GM21390 (cell line): Measurements from ENCODE around the gene FDX2.
"Not testable (repeated sequence)": the region's sequence is repeated elsewhere in the genome, so short reads cannot be mapped to it uniquely, and the experiment has no call there.

Experiments used
- ATAC-seq: cut with Tn5 transposase; IDR thresholded peaks from one replicate; pipeline ENCODE4 v1.9.1; 2021; ENCODE audit not compliant: unreplicated experiment

Gene FDX2

DNA sequence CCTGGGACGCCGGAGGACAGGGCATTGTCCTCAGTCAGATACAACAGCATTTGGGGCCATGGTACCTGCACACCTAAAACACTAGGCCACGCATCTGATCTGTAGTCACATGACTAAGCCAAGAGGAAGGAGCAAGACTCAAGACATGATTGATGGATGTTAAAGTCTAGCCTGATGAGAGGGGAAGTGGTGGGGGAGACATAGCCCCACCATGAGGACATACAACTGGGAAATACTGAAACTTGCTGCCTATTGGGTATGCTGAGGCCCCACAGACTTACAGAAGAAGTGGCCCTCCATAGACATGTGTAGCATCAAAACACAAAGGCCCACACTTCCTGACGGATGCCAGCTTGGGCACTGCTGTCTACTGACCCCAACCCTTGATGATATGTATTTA, 30.4 kb downstream of the FDX2 start:
- ATAC-seq, result no peak

DNA sequence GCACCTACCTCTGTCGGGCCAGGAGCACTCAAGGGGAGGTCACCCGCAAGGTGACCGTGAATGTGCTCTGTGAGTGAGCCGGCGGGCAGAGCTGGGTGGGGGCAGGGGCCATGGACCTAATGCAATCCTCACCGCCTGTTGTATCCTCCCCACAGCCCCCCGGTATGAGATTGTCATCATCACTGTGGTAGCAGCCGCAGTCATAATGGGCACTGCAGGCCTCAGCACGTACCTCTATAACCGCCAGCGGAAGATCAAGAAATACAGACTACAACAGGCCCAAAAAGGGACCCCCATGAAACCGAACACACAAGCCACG, 30.9 kb downstream of the FDX2 start:
- no peak for ATAC-seq

DNA sequence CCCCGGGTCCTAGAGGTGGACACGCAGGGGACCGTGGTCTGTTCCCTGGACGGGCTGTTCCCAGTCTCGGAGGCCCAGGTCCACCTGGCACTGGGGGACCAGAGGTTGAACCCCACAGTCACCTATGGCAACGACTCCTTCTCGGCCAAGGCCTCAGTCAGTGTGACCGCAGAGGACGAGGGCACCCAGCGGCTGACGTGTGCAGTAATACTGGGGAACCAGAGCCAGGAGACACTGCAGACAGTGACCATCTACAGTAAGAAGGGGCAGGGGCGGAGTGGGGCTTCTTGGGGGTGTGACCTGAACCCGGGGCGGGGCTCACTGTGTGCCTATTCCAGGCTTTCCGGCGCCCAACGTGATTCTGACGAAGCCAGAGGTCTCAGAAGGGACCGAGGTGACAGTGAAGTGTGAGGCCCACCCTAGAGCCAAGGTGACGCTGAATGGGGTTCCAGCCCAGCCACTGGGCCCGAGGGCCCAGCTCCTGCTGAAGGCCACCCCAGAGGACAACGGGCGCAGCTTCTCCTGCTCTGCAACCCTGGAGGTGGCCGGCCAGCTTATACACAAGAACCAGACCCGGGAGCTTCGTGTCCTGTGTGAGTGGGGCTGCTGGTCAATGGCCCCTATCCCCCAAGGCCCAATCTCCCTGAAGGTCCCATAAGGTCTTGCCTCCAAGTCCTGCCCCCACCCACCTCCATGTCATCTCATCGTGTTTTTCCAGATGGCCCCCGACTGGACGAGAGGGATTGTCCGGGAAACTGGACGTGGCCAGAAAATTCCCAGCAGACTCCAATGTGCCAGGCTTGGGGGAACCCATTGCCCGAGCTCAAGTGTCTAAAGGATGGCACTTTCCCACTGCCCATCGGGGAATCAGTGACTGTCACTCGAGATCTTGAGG, 31.5 kb downstream of the FDX2 start:
- ATAC-seq, result no peak

DNA sequence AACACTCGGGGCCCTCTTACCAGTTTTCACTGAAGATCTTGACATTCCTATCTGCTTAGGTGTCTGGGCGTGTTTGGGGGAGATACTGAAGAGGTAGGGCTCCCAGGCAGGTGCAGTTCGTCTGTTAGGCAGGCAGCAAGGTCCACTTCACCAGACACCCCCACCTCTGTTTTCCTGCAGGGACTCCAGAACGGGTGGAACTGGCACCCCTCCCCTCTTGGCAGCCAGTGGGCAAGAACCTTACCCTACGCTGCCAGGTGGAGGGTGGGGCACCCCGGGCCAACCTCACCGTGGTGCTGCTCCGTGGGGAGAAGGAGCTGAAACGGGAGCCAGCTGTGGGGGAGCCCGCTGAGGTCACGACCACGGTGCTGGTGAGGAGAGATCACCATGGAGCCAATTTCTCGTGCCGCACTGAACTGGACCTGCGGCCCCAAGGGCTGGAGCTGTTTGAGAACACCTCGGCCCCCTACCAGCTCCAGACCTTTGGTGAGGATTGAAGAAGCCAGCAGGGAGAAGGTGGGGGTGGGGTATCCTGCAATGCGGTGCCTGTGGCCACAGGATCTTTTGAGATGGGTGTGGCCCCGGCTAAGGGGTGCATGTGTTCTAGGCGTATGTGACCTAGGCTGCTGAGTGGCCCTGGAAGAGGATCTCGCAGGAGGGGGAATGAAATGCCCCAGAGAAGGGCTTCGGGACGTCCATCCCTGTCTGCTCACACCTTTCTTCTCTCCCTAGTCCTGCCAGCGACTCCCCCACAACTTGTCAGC, 32.3 kb downstream of the FDX2 start:
- no peak for ATAC-seq

DNA sequence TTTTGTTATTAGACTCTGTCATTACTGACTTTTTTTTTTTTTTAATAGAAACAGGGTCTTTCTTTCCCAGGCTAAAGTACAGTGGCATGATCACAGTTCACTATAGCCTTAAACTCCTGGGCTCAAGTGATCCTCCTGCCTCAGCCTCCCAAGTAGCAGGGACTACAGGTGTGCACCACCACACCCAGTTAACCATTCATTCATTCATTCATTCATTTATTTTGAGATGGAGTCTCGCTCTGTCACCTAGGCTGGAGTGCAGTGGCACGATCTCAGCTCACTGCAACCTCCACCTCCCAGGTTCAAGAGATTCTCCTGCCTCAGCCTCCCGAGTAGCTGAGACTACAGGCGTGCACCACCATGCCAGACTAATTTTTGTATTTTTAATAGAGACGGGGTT, 33.8 kb downstream of the FDX2 start:
- ATAC-seq, result not testable (repeated sequence)

DNA sequence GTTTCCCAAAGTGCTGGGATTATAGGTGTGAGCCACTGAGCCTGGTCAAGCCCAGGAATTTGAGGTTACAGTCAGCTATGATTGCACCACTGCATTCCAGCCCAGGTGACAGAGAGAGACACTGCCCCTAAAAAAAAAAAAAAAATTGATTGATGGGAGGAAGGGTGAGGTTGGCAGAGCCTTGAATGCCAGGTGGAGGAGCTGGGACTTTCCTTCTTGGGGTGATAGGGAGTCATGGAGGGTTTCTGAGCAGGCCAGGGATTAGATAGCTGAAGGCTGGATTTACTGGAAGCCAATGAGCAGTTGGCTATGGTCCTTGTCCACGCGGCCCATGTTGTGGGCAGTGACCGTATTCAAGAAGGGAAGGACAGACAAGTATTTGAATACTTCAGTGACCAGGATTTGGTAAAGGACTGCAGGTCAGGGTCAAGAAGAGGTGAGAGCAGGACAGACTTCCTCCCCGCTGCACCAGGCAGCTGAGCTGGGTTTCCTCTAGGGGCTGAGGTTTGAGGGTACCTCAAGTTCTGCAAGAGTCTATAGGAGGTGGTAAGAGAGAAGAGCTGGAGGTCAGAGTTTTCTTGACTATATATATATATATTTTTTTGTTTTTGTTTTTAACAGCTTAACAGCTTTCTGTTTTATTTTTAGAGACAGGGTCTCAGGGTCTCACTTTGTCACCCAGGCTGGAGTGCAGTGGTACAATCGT, 35.9 kb downstream of the FDX2 start:
- ATAC-seq, result no peak

DNA sequence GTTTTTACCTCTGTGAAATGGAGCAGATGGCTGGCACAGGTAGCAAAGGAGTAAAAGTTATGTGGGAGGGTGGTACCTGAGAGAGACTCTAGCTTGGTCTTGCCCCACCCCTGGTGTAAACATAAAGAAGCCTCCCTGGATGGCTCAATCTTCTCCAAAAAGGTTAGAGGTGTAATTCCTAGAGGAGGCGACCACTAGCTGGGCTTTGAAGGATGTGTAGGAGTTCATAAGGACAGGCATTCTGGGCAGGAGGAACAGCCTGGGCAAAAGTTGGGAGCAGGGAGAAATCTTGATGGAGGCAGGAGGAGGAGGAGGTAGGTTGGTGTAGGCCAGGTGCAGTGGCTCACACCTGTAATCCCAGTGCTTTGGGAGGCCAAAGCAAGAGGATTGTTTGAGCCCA, 36.9 kb downstream of the FDX2 start:
- ATAC-seq, result no peak

DNA sequence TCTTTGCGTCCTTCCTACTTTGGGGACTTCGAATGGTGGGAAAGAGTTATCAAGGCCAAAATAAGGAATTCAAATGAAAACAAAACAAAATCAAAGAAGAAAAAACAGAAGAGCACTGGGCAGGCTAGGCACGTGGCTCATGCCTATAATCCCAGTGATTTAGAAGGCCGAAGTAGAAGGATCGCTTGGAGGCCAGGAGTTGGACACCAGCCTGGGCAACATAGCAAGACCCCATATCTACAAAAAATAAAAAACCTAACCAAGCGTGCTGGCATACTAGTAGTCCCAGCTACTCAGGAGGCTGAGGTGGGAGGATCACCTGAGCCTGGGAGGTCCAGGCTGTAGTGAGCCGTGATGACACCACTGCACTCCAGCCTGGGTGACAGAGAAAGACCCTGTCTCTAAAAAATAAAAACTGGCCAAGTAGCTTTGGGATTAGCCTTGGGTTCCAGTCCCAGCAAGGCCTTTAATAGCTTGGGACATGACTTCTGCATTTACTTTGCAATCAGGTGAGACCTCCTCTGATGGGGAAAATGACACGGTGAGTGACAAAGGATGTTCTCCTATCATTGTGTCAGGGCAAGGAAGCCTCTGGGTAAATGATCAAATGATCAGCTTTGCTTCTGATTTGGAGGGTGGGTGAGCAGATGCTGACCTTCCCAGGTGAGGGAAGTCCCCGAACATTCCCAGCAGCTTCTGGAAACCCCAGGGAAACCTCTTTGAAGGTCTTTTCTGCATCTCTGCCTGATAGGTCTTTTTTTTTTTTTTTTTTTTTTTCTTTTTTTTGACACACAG, 37.8 kb downstream of the FDX2 start:
- ATAC-seq, result no peak

DNA sequence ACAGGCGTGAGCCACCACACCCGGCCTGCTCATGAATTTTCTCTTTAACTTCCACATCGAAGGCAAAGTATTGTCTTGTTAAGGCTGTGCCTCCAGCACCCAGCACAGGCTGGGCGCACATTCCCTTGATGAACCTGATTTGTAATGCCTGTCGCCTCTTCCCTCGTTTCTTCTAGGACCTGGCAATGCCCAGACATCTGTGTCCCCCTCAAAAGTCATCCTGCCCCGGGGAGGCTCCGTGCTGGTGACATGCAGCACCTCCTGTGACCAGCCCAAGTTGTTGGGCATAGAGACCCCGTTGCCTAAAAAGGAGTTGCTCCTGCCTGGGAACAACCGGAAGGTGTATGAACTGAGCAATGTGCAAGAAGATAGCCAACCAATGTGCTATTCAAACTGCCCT, 41.2 kb downstream of the FDX2 start:
- ATAC-seq, result no peak

DNA sequence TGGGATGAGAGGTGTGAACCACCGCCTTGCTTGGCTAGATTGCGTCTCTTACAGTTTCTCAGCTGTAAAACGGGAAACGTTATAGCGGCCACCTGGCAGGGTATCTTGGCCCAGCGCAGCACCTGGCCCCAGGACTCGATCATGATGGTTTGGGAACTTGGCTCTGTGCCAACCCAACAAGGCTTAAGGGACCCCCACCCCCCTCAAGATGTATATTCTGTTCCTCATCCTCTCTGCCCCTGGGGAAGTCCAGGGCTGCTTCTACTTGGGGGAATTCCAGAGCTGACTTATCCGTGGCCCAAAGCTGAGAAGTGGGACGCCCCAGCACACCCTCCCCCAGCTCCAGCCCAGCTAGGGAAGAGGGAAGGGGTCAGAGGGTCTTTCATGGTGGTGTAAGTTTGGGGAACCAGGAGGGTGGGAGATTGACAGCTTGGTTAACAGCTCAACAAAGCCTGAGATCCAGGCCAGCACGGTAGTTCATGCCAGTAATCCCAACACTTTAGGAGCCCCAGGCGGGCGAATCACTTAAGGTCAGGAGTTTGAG, 44.2 kb downstream of the FDX2 start:
- peak; percentile 24 for ATAC-seq

DNA sequence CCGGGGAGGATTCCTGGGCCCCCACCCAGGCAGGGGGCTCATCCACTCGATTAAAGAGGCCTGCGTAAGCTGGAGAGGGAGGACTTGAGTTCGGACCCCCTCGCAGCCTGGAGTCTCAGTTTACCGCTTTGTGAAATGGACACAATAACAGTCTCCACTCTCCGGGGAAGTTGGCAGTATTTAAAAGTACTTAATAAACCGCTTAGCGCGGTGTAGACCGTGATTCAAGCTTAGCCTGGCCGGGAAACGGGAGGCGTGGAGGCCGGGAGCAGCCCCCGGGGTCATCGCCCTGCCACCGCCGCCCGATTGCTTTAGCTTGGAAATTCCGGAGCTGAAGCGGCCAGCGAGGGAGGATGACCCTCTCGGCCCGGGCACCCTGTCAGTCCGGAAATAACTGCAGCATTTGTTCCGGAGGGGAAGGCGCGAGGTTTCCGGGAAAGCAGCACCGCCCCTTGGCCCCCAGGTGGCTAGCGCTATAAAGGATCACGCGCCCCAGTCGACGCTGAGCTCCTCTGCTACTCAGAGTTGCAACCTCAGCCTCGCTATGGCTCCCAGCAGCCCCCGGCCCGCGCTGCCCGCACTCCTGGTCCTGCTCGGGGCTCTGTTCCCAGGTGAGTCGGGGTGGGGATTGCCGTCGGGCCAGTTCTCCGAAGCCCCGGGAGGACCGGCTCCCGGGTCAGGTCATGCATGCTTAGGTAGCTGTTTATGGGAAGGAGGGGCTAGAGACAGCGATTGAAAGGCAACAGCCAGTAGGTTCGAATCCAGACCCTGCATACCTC, 45.0 kb downstream of the FDX2 start, which contains the start of gene ICAM1:
Gene ICAM1 (plus strand): TSS at position 505 of the 779 bp plus-strand sequence. CDS start 40 bp downstream, at position 545.
- ATAC-seq, result peak; percentile 49

DNA sequence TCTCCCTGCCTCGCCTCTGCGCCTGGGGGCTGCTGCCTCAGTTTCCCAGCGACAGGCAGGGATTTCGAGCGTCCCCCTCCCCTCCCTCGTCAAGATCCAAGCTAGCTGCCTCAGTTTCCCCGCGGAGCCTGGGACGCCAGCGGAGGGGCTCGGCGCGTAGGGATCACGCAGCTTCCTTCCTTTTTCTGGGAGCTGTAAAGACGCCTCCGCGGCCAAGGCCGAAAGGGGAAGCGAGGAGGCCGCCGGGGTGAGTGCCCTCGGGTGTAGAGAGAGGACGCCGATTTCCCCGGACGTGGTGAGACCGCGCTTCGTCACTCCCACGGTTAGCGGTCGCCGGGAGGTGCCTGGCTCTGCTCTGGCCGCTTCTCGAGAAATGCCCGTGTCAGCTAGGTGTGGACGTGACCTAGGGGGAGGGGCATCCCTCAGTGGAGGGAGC, 45.6 kb downstream of the FDX2 start:
- ATAC-seq, result no peak

DNA sequence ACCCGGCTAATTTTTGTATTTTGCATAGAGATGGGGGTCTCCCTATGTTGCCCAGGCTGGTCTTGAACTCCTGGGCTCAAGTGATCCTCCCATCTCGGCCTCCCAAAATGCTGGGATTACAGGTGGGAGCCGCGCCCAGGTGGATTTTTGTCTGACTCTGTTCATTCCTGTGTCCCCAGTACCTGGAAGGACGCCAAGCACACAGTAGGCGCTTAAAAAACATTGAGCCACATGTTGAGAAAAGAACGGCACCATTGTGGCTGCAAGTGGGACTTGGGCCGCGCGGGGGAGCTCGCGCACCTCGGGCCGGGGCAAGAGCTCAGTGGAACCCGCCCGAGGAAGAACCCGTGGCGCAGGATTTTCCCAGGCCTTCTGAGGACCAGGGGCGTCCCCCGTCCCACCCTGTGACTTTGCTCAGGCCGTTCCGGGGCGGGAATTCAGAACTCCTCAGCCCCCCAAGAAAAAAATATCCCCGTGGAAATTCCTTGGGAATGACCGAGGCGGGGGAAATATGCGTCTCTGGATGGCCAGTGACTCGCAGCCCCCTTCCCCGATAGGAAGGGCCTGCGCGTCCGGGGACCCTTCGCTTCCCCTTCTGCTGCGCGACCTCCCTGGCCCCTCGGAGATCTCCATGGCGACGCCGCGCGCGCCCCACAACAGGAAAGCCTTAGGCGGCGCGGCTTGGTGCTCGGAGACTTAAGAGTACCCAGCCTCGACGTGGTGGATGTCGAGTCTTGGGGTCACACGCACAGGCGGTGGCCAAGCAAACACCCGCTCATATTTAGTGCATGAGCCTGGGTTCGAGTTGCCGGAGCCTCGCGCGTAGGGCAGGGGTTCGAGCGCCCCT, 46.3 kb downstream of the FDX2 start:
- no peak for ATAC-seq

DNA sequence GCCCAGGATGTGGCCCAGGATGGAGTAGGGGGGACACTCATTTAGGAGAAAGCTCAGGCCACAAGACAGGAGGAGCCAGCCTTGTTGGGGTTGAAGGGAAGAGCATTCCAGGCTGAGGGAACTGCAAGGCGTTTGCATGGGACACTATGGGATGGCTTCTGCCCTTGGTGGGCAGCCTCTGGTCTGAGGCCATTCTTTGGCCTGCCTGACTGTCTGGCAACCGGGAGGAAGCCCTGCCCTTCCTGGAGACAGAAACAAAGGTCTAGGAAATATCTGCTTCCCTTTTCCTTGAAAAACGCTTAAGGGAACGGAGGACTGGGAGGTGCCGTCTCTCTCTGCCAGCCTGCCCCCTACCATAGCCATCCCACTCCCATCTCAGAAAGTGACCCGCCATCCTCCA, 47.7 kb downstream of the FDX2 start:
- ATAC-seq, result no peak

DNA sequence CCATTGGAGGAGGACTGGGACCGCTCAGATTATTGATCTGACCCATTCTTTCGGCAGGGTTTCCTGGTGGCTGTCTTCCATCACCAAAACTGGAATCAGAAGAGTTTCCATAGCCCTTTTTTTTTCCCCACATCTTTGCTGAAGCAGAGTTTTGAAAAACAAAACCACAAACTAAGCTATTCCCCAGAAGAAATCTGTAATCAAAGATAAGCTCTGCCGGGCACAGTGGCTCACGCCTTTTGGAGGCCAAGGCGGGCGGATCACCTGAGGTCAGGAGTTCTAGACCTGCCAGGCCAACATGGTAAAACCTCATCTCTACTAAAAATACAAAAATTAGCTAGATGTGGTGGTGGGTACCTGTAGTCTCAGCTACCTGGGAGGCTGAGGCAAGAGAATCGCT, 49.1 kb downstream of the FDX2 start:
- no peak for ATAC-seq

DNA sequence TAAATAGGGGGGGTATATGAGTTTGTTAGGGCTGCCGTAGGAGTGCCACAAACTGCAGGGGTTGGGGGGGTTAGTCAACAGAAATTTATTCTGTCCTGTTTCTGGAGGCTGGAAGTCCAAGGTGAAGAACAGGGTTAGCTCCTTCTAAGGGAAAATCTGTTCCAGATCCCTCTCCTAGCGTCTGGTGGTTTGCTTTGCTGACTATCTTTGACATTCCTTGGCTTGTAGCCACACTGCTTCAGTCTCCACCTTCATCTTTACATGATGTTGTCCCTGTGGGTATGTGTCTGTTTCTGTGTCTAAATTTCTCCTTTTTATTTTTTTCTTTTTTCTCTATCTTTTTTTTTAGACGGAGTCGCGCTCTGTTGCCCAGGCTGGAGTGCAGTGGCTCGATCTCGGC, 53.0 kb downstream of the FDX2 start:
- no peak for ATAC-seq

DNA sequence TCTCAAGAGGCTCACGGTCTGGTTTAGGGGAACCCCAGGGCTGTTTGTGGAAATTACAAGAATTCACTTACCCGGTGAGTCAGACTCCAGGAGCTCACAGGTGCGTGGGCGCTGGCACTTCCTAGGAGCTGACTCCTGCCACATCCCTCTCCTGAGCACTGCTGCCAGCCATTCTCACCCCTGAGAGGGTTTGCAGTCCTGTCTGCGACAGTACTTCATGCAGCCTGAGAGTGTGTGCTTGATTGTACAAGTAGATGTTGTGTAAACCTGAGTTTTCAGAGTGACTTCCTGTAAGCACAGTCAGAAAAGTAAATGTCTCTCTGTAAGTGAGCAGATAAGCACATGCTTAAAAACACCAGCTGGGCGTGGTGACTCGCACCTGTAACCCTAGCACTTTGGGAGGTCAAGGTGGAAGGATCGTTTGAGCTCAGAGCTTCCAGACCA, 55.7 kb downstream of the FDX2 start:
- ATAC-seq, result no peak
